ENCODE results near the gene ZBTB16.

- TF ChIP-seq CTCF (IDR thresholded peaks at IDR 0.05) (no peak), POLR2A (IDR thresholded peaks at IDR 0.05) (no peak)
Measured at GRCh38 chr11:114284914-114285313, 225.4 kb downstream of the ZBTB16 start.

All from uterus (tissue), 2 donors.